Fibroblast of mammary gland (primary cell): ENCODE measurements around the gene CYP2W1.

Experiments used
- DNase-seq: peaks from one replicate; pipeline ENCODE4 v3.0.0-alpha.2; 2010; ENCODE audit warnings: low read depth
- H3K4me3 ChIP-seq: 2 replicates; pipeline ENCODE4 v1.5.1; 2011; ENCODE audit warnings: low read depth, mild to moderate bottlenecking, low read length, moderate library complexity; ENCODE audit not compliant: control insufficient read depth
- CTCF ChIP-seq: conservative IDR thresholded peaks from 2 replicates; pipeline ENCODE4 v1.5.1; 2011; ENCODE audit warnings: low read depth, low read length, inconsistent platforms; ENCODE audit not compliant: control insufficient read depth, insufficient read depth

CYP2W1 gene

GRCh38 chr7:1004018-1004852, 21.3 kb downstream of the CYP2W1 start:
- TF ChIP-seq CTCF, result no peak
- DNase-seq, result no peak
- no peak overlapping the region for H3K4me3 ChIP-seq

- no peak for TF ChIP-seq CTCF
- DNase-seq, result no peak
- no peak overlapping the region for H3K4me3 ChIP-seq
These were observed 22.3 kb downstream of the CYP2W1 start for GRCh38 chr7:1005303-1005702.

GRCh38 chr7:1007901-1008300, 24.9 kb downstream of the CYP2W1 start:
- TF ChIP-seq CTCF, result no peak
- DNase-seq, result no peak
- no peak overlapping the region for H3K4me3 ChIP-seq

- TF ChIP-seq CTCF, result no peak
- no peak for DNase-seq
- no peak overlapping the region for H3K4me3 ChIP-seq
These were observed 25.9 kb downstream of the CYP2W1 start for GRCh38 chr7:1008733-1009363.

GRCh38 chr7:1009747-1010146, 26.8 kb downstream of the CYP2W1 start:
- H3K4me3 ChIP-seq, result no peak overlapping the region
- TF ChIP-seq CTCF, result no peak
- no peak for DNase-seq

GRCh38 chr7:1010226-1010625, 27.2 kb downstream of the CYP2W1 start:
- no peak for TF ChIP-seq CTCF

More at GRCh38 chr7:1010226-1010625, 27.2 kb downstream of the CYP2W1 start:
- DNase-seq, result no peak
- H3K4me3 ChIP-seq, result no peak overlapping the region
